GM12865 (cell line): ENCODE data around the gene CD22.
"Not testable (repeated sequence)": the region's sequence is repeated elsewhere in the genome, so short reads cannot be mapped to it uniquely, and the experiment has no call there.

Experiments used
- DNase-seq: peaks from one replicate; pipeline ENCODE4 v3.0.0; 2010; ENCODE audit warnings: low read depth
- H3K4me3 ChIP-seq: 2 replicates; pipeline ENCODE4 v1.5.1; 2011; ENCODE audit warnings: mild to moderate bottlenecking, low read depth, low read length, control low read depth
- CTCF ChIP-seq: IDR thresholded peaks from 2 replicates; pipeline ENCODE4 v1.5.1; 2011; ENCODE audit warnings: low read length, control low read depth, low read depth, inconsistent platforms; ENCODE audit not compliant: insufficient read depth; ENCODE audit errors: missing control alignments

CD22 gene

DNA sequence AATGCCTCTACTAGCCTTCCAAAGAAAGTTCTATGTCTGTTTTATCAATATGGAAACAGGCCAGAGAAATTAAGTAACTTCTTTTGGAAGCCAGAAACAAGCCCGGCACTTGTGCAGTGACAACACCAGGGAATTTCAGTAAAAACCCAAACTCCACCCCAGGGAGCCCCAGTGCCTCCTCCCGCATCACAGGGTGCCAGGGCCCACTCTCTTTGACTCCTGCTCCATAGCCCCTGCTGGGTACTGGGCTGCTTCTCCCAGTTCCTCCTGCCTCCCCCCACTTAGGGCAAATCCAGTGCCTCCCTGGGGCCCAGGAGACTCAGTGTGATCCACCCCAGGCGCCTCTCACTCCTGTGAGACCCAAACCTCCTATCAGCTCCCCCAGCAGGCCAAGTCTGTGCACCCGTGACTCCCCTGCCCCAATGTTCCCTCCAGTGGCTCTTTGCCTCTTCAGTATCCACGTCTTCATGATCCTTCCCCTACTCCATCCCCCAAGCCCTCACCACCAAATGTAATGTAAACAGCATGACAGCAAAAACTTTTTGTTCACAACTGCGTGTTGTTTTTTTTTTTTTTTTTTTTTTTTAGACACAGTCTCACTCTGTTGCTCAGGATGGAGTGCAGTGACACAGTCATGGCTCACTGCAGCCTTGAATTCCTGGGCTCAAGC lies 26.9 kb downstream of the CD22 start:
- no peak overlapping the region for H3K4me3 ChIP-seq
- no peak for TF ChIP-seq CTCF
- no peak for DNase-seq

- no peak within 1 kb of the TSS for H3K4me3 ChIP-seq
- no peak for TF ChIP-seq CTCF
- no peak for DNase-seq
Observed at GRCh38 chr19:35357867-35358573, 29.0 kb downstream of the CD22 start, which contains the start of gene FFAR3. FFAR3 (plus strand) TSS chr19:35358460; CDS start chr19:35358891, 431 bp downstream.

GRCh38 chr19:35358834-35359233 lies 29.8 kb downstream of the CD22 start:
- not testable (repeated sequence) for DNase-seq, H3K4me3 ChIP-seq

DNA sequence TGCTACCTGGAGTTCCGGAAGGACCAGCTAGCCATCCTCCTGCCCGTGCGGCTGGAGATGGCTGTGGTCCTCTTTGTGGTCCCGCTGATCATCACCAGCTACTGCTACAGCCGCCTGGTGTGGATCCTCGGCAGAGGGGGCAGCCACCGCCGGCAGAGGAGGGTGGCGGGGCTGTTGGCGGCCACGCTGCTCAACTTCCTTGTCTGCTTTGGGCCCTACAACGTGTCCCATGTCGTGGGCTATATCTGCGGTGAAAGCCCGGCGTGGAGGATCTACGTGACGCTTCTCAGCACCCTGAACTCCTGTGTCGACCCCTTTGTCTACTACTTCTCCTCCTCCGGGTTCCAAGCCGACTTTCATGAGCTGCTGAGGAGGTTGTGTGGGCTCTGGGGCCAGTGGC lies 30.4 kb downstream of the CD22 start:
- H3K4me3 ChIP-seq, DNase-seq: not testable (repeated sequence)

DNA sequence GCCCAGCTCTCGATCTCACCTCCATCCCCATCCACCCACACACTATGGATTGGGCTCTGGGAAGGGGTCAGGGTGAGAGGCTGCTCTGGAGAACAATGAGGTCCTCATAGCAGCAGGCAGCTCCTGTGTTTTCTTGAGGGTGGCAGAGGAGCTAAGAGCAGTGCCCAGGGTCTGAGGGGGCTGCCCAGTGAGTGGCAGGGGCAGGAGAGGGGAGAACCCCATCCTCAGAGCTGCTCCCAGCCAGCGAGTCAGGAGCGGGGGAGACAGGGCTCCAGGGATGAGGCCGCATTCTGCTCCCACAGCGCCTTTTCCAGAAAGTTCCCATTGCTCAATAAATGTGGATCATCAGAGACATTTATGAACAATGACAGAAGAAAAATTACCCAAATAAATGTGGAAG lies 31.1 kb downstream of the CD22 start:
- not testable (repeated sequence) for DNase-seq

DNA sequence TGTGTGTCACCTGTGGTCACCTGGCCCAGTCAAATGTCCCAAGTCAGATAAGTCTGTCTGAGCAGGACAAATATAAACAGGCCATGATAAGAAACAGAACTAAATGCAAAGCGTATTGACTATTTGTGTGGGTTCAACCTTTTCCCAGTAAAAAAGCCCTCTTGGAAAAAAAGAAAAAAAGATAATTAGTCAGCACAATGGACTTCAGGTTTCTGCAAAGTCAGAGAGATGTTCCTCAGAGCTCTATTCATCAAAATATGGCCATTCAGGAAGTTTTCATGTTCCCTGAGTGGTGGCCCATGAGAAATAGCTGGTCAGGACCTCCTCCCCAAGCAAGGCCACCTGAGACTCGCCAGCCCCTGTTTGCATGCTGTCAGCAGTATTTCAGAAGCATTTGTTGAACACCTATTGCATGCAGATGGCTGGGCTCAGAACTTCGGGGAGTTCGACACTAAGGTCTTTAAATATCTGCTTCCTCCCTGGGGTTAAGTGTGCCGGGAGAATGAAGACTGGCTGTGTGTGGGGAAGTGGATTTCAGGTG lies 32.0 kb downstream of the CD22 start:
- H3K4me3 ChIP-seq, result no peak overlapping the region
- no peak for DNase-seq
- TF ChIP-seq CTCF, result no peak

More for the DNA sequence above, 31.1 kb downstream of the CD22 start:
- not testable (repeated sequence) for H3K4me3 ChIP-seq

GRCh38 chr19:35362261-35363000 lies 33.4 kb downstream of the CD22 start:
- DNase-seq, result no peak
- no peak overlapping the region for H3K4me3 ChIP-seq
- TF ChIP-seq CTCF, result no peak

GRCh38 chr19:35363001-35363590 lies 34.1 kb downstream of the CD22 start:
- no peak for TF ChIP-seq CTCF

More at GRCh38 chr19:35363001-35363590, 34.1 kb downstream of the CD22 start:
- DNase-seq, result no peak
- no peak overlapping the region for H3K4me3 ChIP-seq
